ENCODE data around the gene CLASP1. TPM values are rescaled to one million over a fixed set of nuclear protein-coding genes. Genes with fewer than 3 reads are reported as not detected.

Gene CLASP1
- total and polyA plus RNA-seq, 2 of the 8 experiments (the other 6 are each of a cell fraction or from before 2014, with no cell fraction given) = 7.3 to 53.9 TPM

DNA sequence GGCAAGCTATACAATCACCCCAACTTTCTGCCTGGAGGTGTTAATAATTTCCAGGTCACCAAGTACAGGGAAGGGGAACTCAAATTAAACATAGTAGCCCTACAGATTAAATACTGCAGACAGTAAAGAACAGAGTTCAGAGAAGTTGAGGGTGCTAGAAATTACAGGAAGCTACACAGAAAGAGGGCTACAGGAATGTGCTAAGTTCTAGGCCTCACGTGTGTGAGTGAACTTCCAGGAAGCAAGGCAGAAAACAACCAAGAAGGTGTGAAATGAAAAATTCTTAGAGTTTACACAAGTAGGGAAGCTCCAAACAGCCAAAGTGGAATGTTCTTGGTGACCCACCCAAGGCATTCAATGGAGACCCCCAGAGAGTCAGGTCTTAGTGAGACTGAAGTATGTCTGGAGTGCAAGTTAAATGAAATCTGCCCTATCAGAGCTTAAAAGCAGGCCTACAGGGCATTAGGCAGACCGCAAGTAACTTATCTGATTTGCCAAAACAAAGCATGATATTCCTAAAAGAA, 176.7 kb downstream of the CLASP1 start:
- Histone ChIP-seq H2BK15ac (ENCODE audit: low read length) (no peak overlapping the region), H2AK5ac (ENCODE audit: low read depth, low read length) (no peak overlapping the region), H2BK20ac (ENCODE audit: low read length) (no peak overlapping the region), H2BK5ac (ENCODE audit: low read depth, low read length) (peak overlapping the region; percentile 61; the same call in 1 of the 2 replicates), H3K27me3 (replicated peaks in 1 of 4; ENCODE audit: control insufficient read depth in 3 of 4, extremely low read depth in 1 of 4, insufficient read depth in 3 of 4, low read length in 3 of 4) (no peaks in the 10 kb centered on the region), H3K18ac (ENCODE audit: extremely low read depth, low read length) (no peak overlapping the region), H3K56ac (replicated peaks; ENCODE audit: insufficient read length, low read depth, low read length) (no peak overlapping the region), H2BK12ac (ENCODE audit: low read depth, low read length) (no peak overlapping the region; the same call in 1 of the 2 replicates), H3K4ac (replicated peaks; ENCODE audit: insufficient read length, low read depth, low read length) (no peak overlapping the region), H4K8ac (ENCODE audit: extremely low read depth, insufficient read depth, low read length) (no peak overlapping the region), H2BK120ac (replicated peaks; ENCODE audit: low read depth, low read length) (no peak overlapping the region), H4K91ac (replicated peaks; ENCODE audit: insufficient read length, low read length) (no peak overlapping the region), H3K79me1 (ENCODE audit: low read depth, low read length) (peaks cover 8% of the 10 kb centered on the region; the same call in 1 of the 2 replicates), H3K9ac (replicated peaks in 1 of 4; ENCODE audit: extremely low read depth in 1 of 4, low read depth in 3 of 4, low read length in 3 of 4) (no peak overlapping the region), H3K79me2 (ENCODE audit: control insufficient read depth in 1 of 2, insufficient read depth in 2 of 2, low read length in 2 of 2) (peaks cover 0 to 15% of the 10 kb centered on the region in 2 experiments; a peak in 1 of 4 replicates), H4K5ac (ENCODE audit: insufficient read length, low read depth, low read length) (no peak overlapping the region), H3K36me3 (ENCODE audit: control insufficient read depth in 2 of 4, insufficient read depth in 4 of 4, low read length in 3 of 4) (peaks cover 0 to 14% (median 11%) of the 10 kb centered on the region in 4 experiments; a peak in 6 of 8 replicates), H3K4me2 (ENCODE audit: insufficient read depth in 1 of 2, low read depth in 2 of 2, low read length in 2 of 2) (0 out of 4 replicates have a peak overlapping the region, but pooled peaks of 1 of the 2 experiments have one; percentile 10), H2AFZ (ENCODE audit: low read length) (no peak overlapping the region), H3K4me3 (ENCODE audit: extremely low read depth in 1 of 4, insufficient read depth in 2 of 4, low read depth in 3 of 4, low read length in 4 of 4) (no peak overlapping the region), H4K20me1 (replicated peaks in 1 of 2; ENCODE audit: control insufficient read depth in 1 of 2, insufficient read depth in 2 of 2, low read length in 2 of 2) (no peaks in the 10 kb centered on the region), H3K23me2 (ENCODE audit: low read depth, low read length) (no peaks in the 10 kb centered on the region), H3K4me1 (replicated peaks in 1 of 4; ENCODE audit: control insufficient read depth in 3 of 4, insufficient read depth in 4 of 4, low read length in 3 of 4) (peaks cover 2 to 4% (median 3%) of the 10 kb centered on the region in 4 experiments; a peak in 3 of 7 replicates), H3K14ac (ENCODE audit: insufficient read length) (no peak overlapping the region), H3K9me3 (ENCODE audit: insufficient read depth in 2 of 2, low read depth in 1 of 2, low read length in 1 of 2) (no peaks in the 10 kb centered on the region), H3K23ac (ENCODE audit: insufficient read length) (no peak overlapping the region), H3K27ac (ENCODE audit: low read depth, low read length) (no peak overlapping the region)
- ChIA-PET POLR2A (ENCODE audit: partially characterized antibody) (interaction anchor here (0.5 to 0.7 kb wide), 3 partner anchors 13 to 177 kb away, joined by 3 read pairs; partner anchors contain the start of gene RNU4ATAC), CTCF (ENCODE audit: partially characterized antibody) (interaction anchor here (0.6 to 3.4 kb wide), 4 partner anchors 9 to 156 kb away, joined by 4 to 17 read pairs (median 4); no protein-coding TSS in a partner anchor)
- 74% methylated on average over 2 of the region's 2 CpGs; no CpG with 5 or more reads in 1 of the 2 experiments for WGBS, 2 experiments (ENCODE audit: extremely low coverage in 1 of 2, insufficient coverage in 1 of 2, insufficient read length in 1 of 2, insufficient replicate concordance in 2 of 2, low coverage in 1 of 2, low lambda C conversion rate in 2 of 2, missing lambda C conversion rate in 1 of 2)
- FAIRE-seq (no peak), DNase-seq (ENCODE audit: low read depth in 1 of 2, low spot score in 2 of 2) (no peak)
- no peak for TF ChIP-seq KDM4A (IDR thresholded peaks at IDR 0.05; ENCODE audit: low read depth, low read length, severe bottlenecking)
- TF ChIP-seq, protein P1, sequence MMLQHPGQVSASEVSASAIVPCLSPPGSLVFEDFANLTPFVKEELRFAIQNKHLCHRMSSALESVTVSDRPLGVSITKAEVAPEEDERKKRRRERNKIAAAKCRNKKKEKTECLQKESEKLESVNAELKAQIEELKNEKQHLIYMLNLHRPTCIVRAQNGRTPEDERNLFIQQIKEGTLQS (IDR thresholded peaks at IDR 0.05; ENCODE audit: insufficient read depth, low read depth, low read length) = no peak
- TF ChIP-seq POLR2AphosphoS5 (IDR thresholded peaks at IDR 0.05; ENCODE audit: low read depth, low read length) = no peak
- no peak for TF ChIP-seq JUN (IDR thresholded peaks at IDR 0.05; ENCODE audit: low read depth, low read length)
- TF ChIP-seq SUZ12 (IDR thresholded peaks at IDR 0.05; ENCODE audit: low read length) = no peak
- TF ChIP-seq RFX5 (IDR thresholded peaks at IDR 0.05; ENCODE audit: borderline replicate concordance, low read depth, low read length) = no peak
- TF ChIP-seq TEAD4 (IDR thresholded peaks at IDR 0.05; ENCODE audit: low read depth, low read length) = no peak
- no peak for TF ChIP-seq SAP30 (IDR thresholded peaks at IDR 0.05; ENCODE audit: insufficient read depth, insufficient replicate concordance, low read length)
- no peak for TF ChIP-seq BCL11A (IDR thresholded peaks at IDR 0.05; ENCODE audit: low read depth in 2 of 2, low read length in 2 of 2)

Data from H1 (cell line).